Mucosa of rectum (tissue), 2 donors: ENCODE measurements around the gene ACTN1.

Source experiments
- H3K27ac ChIP-seq, 2 donors: one replicate each; pipeline ENCODE4 v1.7.0; 2013; ENCODE audit warnings: inconsistent platforms in 2 of 2, low read depth in 2 of 2, low read length in 2 of 2
- H3K27me3 ChIP-seq, 2 donors: one replicate each; pipeline ENCODE4 v1.7.0; 2013; ENCODE audit warnings: low read length in 2 of 2; ENCODE audit not compliant: control insufficient read depth in 2 of 2, insufficient read depth in 2 of 2
- H3K36me3 ChIP-seq, 2 donors: one replicate each; pipeline ENCODE4 v1.7.0; 2013; ENCODE audit warnings: low read length in 2 of 2; ENCODE audit not compliant: control insufficient read depth in 2 of 2, insufficient read depth in 2 of 2
- H3K4me1 ChIP-seq, 2 donors: one replicate each; pipeline ENCODE4 v1.7.0; 2013; ENCODE audit warnings: low read length in 2 of 2, mild to moderate bottlenecking in 1 of 2; ENCODE audit not compliant: control insufficient read depth in 2 of 2, insufficient read depth in 2 of 2
- H3K4me3 ChIP-seq, 2 donors: one replicate each; pipeline ENCODE4 v1.7.0; 2013; ENCODE audit warnings: low read length in 2 of 2
- H3K9ac ChIP-seq, 2 donors: one replicate each; pipeline ENCODE4 v1.7.0; 2013; ENCODE audit warnings: low read length in 2 of 2, low read depth in 1 of 2, mild to moderate bottlenecking in 1 of 2
- H3K9me3 ChIP-seq, 2 donors: one replicate each; pipeline ENCODE4 v1.7.0; 2013; ENCODE audit warnings: low read length in 2 of 2; ENCODE audit not compliant: control insufficient read depth in 2 of 2
- donor health status: healthy.
- donor health status: Normal muscosa, but diverticular disease.

ACTN1 gene

GRCh38 chr14:68874746-68875155 is 104.4 kb downstream of the ACTN1 start:
- Histone ChIP-seq H3K4me1 (no peaks in the 10 kb centered on the region), H3K9me3 (no peaks in the 10 kb centered on the region), H3K36me3 (peaks cover 50 to 53% of the 10 kb centered on the region in 2 donors), H3K4me3 (no peak overlapping the region), H3K27me3 (no peaks in the 10 kb centered on the region), H3K27ac (no peak overlapping the region), H3K9ac (no peak overlapping the region)

- Histone ChIP-seq H3K27ac (no peak overlapping the region), H3K4me1 (no peaks in the 10 kb centered on the region), H3K27me3 (no peaks in the 10 kb centered on the region), H3K9ac (no peak overlapping the region), H3K4me3 (no peak overlapping the region), H3K9me3 (no peaks in the 10 kb centered on the region), H3K36me3 (peaks cover 40 to 44% of the 10 kb centered on the region in 2 donors)
These were observed 105.7 kb downstream of the ACTN1 start for GRCh38 chr14:68873376-68873775.

- Histone ChIP-seq H3K27ac (no peak overlapping the region), H3K36me3 (peaks cover 22 to 25% of the 10 kb centered on the region in 2 donors)
These were observed 107.7 kb downstream of the ACTN1 start for GRCh38 chr14:68871392-68871791.

GRCh38 chr14:68866991-68867533 is 112.0 kb downstream of the ACTN1 start:
- Histone ChIP-seq H3K27ac (no peak overlapping the region), H3K9ac (no peak overlapping the region), H3K4me1 (no peaks in the 10 kb centered on the region), H3K36me3 (peaks cover 4 to 6% of the 10 kb centered on the region in 2 donors), H3K27me3 (no peaks in the 10 kb centered on the region), H3K9me3 (no peaks in the 10 kb centered on the region), H3K4me3 (no peak overlapping the region)

More at GRCh38 chr14:68871392-68871791, 107.7 kb downstream of the ACTN1 start:
- Histone ChIP-seq H3K9ac (no peak overlapping the region), H3K9me3 (no peaks in the 10 kb centered on the region), H3K27me3 (no peaks in the 10 kb centered on the region), H3K4me3 (no peak overlapping the region), H3K4me1 (no peaks in the 10 kb centered on the region)

GRCh38 chr14:68865542-68865941 is 113.6 kb downstream of the ACTN1 start:
- no peak overlapping the region for H3K4me3 ChIP-seq
- H3K9ac ChIP-seq: no peak overlapping the region
- H3K4me1 ChIP-seq: no peaks in the 10 kb centered on the region
- no peak overlapping the region for H3K27ac ChIP-seq
- no peaks in the 10 kb centered on the region for H3K9me3 ChIP-seq
- no peaks in the 10 kb centered on the region for H3K27me3 ChIP-seq
- no peaks in the 10 kb centered on the region for H3K36me3 ChIP-seq

- Histone ChIP-seq H3K27ac (no peak overlapping the region), H3K27me3 (no peaks in the 10 kb centered on the region), H3K36me3 (no peaks in the 10 kb centered on the region), H3K9me3 (no peaks in the 10 kb centered on the region), H3K9ac (no peak overlapping the region), H3K4me1 (no peaks in the 10 kb centered on the region), H3K4me3 (no peak overlapping the region)
These were observed 114.7 kb downstream of the ACTN1 start for GRCh38 chr14:68864361-68864750.

GRCh38 chr14:68863610-68864360 is 115.3 kb downstream of the ACTN1 start:
- H3K9ac ChIP-seq: no peak overlapping the region
- no peaks in the 10 kb centered on the region for H3K36me3 ChIP-seq
- H3K9me3 ChIP-seq: no peaks in the 10 kb centered on the region
- no peak overlapping the region for H3K4me3 ChIP-seq
- H3K27ac ChIP-seq: no peak overlapping the region
- no peaks in the 10 kb centered on the region for H3K4me1 ChIP-seq
- H3K27me3 ChIP-seq: no peaks in the 10 kb centered on the region

- H3K9me3 ChIP-seq: no peaks in the 10 kb centered on the region
- H3K27me3 ChIP-seq: no peaks in the 10 kb centered on the region
- no peak overlapping the region for H3K27ac ChIP-seq
- no peaks in the 10 kb centered on the region for H3K36me3 ChIP-seq
- H3K9ac ChIP-seq: no peak overlapping the region
- H3K4me3 ChIP-seq: no peak overlapping the region
- H3K4me1 ChIP-seq: no peaks in the 10 kb centered on the region
These were observed 116.0 kb downstream of the ACTN1 start for GRCh38 chr14:68862954-68863594.

- Histone ChIP-seq H3K27me3 (no peaks in the 10 kb centered on the region), H3K9me3 (no peaks in the 10 kb centered on the region), H3K4me3 (no peak overlapping the region), H3K4me1 (no peaks in the 10 kb centered on the region), H3K9ac (no peak overlapping the region), H3K36me3 (no peaks in the 10 kb centered on the region), H3K27ac (no peak overlapping the region)
These were observed 118.3 kb downstream of the ACTN1 start for GRCh38 chr14:68860771-68861170.

- Histone ChIP-seq H3K9me3 (no peaks in the 10 kb centered on the region), H3K27me3 (no peaks in the 10 kb centered on the region), H3K4me1 (no peaks in the 10 kb centered on the region), H3K4me3 (no peak overlapping the region), H3K9ac (no peak overlapping the region), H3K36me3 (no peaks in the 10 kb centered on the region), H3K27ac (no peak overlapping the region)
These were observed 121.5 kb downstream of the ACTN1 start for GRCh38 chr14:68857516-68858070.
